Measurements from ENCODE around the gene COL23A1.

GRCh38 chr5:178203670-178204181, 386.5 kb downstream of the COL23A1 start:
- TF ChIP-seq POLR2AphosphoS5 (IDR thresholded peaks at IDR 0.05; ENCODE audit: low read depth, low read length) (no peak), POLR2A (IDR thresholded peaks at IDR 0.05; ENCODE audit: low read depth, low read length) (no peak)
